GM19467 (cell line): ENCODE measurements around the gene LRRC23.
A peak's percentile ranks its signal among the peaks of the same experiment; 100 is the strongest.

Experiments
- ATAC-seq: cut with Tn5 transposase; IDR thresholded peaks from one replicate; pipeline ENCODE4 v1.9.1; 2021; ENCODE audit warnings: mild to moderate bottlenecking, moderate library complexity; ENCODE audit not compliant: unreplicated experiment

LRRC23 gene

DNA sequence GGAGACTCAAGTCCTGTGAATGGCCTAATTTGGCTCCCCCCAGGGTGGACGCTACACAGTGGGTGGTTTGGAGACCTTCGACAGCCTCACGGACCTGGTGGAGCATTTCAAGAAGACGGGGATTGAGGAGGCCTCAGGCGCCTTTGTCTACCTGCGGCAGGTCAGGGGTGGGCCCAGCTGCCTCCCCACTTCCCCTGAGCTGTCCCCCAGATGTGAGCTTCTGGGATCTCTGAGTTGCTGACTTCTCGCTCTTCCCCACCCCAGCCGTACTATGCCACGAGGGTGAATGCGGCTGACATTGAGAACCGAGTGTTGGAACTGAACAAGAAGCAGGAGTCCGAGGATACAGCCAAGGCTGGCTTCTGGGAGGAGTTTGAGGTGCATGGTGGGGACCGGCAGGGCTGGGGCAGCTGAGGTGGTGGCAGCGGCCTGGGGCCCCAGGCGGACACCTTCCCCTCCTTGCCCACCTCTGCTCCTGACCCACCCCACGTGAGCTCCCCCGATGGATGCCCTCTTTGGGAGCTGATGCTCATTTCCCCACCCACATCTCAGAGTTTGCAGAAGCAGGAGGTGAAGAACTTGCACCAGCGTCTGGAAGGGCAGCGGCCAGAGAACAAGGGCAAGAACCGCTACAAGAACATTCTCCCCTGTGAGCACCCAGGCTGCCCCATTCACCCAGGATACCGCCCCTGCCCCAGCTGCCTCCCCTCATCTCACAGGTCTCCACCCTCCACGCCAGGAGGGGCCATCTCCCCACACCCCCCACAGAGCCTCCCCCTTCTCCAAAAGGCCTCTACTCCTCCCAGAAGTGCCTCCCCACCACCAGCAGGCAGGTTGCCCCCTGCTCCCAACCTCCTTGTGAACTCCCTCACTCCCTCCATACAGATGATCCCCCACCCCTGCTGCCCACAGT is 50.7 kb downstream of the LRRC23 start:
- no peak for ATAC-seq

DNA sequence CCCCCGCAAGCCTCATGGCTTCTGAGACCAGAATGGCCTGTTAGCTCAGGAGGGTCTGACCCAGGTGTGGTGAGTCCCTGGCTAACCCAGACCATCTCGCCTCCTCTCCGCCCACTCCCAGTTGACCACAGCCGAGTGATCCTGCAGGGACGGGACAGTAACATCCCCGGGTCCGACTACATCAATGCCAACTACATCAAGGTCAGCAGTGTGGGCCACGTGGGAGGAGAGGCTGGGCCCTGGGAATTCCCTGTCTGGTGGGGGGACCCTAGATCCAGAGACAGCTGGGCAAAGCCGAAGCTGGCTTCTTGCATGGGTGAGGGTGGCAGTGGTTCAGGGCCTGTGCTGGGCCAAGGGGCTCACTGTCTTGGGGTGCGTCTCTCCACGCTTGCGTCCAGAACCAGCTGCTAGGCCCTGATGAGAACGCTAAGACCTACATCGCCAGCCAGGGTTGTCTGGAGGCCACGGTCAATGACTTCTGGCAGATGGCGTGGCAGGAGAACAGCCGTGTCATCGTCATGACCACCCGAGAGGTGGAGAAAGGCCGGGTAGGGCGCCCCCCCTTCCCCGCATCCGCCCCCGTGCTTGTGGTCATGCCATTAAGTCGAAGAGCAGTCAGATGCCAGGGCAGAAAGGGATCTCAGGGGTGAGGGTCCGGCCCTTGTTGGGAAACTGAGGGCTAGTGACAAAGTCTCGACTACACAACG is 51.6 kb downstream of the LRRC23 start:
- ATAC-seq = no peak

- no peak for ATAC-seq
Measured at GRCh38 chr12:6957151-6957701, 52.6 kb downstream of the LRRC23 start.

DNA sequence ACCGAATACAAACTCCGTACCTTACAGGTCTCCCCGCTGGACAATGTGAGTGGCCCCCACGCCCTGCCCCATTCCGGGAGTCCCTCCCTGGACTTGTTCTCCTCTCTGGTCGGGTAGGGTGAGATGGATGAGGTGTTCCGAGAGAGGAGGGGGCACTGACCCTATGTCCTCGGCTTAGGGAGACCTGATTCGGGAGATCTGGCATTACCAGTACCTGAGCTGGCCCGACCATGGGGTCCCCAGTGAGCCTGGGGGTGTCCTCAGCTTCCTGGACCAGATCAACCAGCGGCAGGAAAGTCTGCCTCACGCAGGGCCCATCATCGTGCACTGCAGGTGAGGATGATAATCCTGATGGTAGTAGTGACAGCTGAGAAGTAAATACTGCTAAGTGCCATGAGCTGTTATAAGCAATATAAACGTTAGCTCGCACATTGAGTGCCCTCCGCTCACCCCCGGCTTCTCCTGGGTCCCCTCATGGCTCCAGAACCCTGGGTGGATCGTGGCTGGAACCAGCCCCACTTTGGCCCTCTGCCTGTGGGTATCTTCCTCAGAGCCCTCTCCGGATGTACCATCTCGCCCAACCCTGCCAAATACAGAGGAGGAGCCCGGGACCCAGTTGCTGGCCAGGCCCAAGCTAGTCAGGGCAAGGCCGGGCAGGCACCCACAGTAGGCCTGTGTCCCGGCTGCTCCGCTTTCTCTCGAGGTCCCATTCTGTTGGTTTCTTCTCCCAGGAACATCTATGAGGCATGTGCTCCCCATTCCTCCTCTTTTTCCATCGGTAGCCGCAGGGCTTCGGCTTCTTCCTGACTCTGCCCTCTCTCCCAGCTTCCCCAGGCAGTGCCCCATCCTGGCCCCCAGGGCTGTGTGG is 53.4 kb downstream of the LRRC23 start:
- no peak for ATAC-seq

DNA sequence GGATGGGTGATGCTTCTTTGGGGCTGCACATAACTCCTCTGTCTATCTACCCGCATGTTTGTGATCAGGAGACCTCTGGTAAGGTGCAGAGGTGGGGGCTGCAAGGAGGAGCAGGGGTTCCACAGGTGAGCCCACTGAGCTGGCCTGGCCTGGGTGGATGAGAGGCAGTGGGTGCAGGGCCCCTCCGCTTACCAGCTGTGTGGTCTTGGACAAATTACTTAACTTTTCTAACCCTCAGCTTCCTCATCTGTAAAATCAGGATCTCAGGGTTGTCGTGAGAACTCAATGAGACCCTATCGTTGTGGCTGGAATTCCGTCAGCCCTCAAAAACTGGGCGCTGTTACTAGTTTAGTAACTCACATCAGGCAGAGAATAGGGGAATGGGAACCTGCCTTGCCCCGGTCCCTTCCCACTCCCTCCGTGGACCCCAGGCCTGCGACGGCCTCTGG is 54.0 kb downstream of the LRRC23 start:
- no peak for ATAC-seq

DNA sequence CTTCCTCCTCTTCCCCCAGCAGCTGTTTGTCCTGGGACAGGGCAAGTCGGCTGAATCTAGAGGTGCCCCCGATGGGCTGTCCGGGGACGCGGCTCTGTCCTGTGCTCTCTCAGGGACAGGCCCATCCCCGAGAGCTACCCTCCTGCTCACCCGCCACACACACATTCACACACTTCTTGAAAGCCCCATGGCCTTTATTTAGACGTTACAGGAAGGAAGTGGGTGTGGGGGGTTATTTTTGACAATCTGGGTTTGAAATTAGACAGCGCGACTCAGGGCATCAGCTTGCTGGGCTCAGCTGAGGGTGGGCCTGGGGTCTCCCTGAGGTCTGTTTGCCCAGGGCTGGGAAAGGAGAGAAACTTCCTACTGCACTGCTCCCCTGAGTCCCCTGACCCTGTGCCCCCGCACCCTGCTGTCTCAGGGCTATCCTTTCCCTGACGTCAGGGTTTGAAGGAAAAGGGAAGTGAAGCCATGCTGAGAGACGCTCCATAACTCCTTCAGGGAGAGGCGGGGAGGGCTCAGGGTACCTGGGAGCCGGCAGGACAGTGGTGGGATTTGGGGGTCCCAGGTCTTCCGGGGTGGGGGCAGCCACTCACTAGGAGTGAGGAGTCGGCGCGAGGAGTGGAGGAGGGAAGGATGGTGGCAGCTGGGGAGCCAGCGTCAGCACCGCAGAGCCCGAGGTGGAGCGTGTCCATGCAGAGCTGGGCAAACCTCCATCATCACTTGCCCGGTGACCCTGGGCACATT is 54.6 kb downstream of the LRRC23 start:
- ATAC-seq = peak; percentile 35

GRCh38 chr12:6959805-6960592 is 55.4 kb downstream of the LRRC23 start:
- no peak for ATAC-seq

DNA sequence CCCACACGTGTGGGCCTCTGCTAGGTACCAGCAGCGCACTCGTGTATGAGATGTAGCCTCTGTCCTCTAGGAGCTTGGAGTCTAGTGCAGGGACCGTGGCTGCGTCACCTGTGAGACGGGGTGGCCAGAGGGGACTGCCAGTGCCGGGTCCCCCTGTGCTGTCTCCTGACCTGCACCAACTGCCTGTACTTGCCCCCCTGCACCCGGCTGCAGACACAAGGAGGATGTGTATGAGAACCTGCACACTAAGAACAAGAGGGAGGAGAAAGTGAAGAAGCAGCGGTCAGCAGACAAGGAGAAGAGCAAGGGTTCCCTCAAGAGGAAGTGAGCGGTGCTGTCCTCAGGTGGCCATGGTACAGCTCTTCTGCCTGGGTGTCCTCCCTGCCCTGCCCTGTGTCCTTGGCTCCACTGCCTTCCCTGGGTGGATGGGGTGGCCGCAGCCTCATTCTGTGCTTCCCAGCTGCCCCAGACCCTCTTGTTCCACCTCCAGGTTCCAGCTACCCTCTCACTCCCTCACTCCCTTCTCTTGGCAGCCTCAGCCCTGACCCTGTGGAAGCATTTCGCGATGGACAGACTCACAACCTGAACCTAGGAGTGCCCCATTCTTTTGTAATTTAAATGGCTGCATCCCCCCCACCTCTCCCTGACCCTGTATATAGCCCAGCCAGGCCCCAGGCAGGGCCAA is 56.1 kb downstream of the LRRC23 start:
- ATAC-seq = no peak

- ATAC-seq = no peak
Measured at GRCh38 chr12:6961278-6961694, 56.7 kb downstream of the LRRC23 start.

DNA sequence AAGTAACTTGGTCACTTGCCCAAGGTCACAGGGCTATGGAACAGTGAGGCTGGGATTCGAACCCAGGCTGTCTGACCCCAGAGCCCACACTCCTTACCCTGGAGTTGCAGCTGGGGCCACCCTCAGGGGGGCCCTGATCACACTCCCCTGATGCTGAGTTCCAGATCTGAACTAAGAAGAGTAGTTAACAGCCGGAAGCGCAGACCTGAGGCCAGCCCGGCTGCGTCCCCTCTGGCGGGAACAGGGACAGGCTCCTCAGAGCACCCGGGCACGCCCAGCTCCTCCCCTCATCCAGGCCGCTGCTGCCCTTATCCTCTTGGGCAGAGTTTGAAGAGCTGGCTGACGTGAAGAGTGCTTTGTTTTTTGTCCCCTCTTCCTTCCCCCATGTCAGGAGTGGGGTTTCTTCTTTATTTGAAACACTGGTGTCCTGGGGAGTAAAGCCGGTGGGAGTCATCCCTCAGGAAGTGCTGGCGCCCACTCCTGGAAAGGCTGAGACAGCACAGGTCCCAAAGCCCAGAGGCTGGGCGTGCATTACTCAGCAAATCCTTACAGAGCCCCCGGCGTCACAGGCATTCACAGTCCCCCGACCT is 57.2 kb downstream of the LRRC23 start:
- ATAC-seq = no peak

DNA sequence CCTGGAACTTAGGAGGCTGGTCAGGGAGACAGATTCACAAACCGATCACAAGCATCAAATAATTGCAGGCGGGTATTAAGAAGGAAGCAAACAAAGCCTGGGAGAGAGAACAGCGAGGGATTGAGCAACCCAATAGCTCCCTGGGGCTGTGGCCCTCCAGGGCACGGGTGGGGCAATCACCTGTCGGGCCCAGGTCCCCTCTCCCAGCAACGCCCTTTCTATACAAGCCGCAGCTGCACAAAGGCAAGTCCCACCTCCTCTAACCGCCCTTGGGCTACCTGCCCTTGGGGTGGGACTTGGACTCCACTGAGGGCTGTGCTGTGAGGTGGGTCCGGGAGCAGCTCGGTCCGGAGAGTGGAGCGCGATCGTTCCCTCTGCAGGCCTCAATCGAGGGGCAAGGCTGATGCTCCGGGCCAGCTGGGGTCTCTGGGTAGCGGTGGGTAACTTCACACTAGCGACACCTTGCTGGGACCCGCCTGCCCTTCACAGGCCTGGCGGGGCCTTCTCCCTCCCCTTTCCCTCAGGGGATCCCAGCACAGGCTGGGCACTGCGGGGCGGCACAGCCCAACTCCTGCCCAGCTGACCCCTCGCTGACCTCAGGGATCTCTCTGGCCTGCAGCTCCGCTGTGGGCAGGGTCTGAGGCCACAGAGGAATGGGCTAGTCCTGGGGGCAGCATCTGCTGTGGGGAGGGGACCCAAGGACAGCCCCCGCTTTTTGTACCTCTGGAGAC is 57.8 kb downstream of the LRRC23 start:
- no peak for ATAC-seq

GRCh38 chr12:6963016-6963731 is 58.6 kb downstream of the LRRC23 start:
- ATAC-seq = no peak
